Fibroblast of villous mesenchyme (primary cell): ENCODE measurements around the gene GBP5. TPM values are rescaled to one million over a fixed set of nuclear protein-coding genes. Genes with fewer than 3 reads are reported as not detected.
"Not testable (repeated sequence)": the region's sequence is repeated elsewhere in the genome, so short reads cannot be mapped to it uniquely, and the experiment has no call there.

Experiments
- DNase-seq: peaks from one replicate; pipeline ENCODE4 v3.0.0-alpha.2; 2010; ENCODE audit warnings: low read depth
- H3K4me3 ChIP-seq: 2 replicates; pipeline ENCODE4 v1.5.1; 2011; ENCODE audit warnings: low read depth, mild to moderate bottlenecking, low read length
- total RNA-seq: library from RNA; depleted of rRNA; stranded (reverse); fragments of >200 nt; gene quantifications from 2 replicates; pipeline ENCODE4 v1.2.3, GENCODE V29; 2012
- TF ChIP-seq, protein P1 (sequence below): IDR thresholded peaks from 2 replicates; pipeline ENCODE4 v1.5.1; 2012; ENCODE audit warnings: low read depth, mild to moderate bottlenecking, low read length; ENCODE audit not compliant: insufficient read depth

GBP5 gene
- under 0.01 and 0.32 TPM in 2 replicates for total RNA-seq

GRCh38 chr1:89272269-89273041 lies at the start of gene GBP5:
TSS of gene GBP5 (minus strand) at chr1:89272860. CDS start at chr1:89269555, 3,305 bp downstream.
- DNase-seq, H3K4me3 ChIP-seq: not testable (repeated sequence)

- TF ChIP-seq, protein P1, sequence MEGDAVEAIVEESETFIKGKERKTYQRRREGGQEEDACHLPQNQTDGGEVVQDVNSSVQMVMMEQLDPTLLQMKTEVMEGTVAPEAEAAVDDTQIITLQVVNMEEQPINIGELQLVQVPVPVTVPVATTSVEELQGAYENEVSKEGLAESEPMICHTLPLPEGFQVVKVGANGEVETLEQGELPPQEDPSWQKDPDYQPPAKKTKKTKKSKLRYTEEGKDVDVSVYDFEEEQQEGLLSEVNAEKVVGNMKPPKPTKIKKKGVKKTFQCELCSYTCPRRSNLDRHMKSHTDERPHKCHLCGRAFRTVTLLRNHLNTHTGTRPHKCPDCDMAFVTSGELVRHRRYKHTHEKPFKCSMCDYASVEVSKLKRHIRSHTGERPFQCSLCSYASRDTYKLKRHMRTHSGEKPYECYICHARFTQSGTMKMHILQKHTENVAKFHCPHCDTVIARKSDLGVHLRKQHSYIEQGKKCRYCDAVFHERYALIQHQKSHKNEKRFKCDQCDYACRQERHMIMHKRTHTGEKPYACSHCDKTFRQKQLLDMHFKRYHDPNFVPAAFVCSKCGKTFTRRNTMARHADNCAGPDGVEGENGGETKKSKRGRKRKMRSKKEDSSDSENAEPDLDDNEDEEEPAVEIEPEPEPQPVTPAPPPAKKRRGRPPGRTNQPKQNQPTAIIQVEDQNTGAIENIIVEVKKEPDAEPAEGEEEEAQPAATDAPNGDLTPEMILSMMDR: no peak
- H3K4me3 ChIP-seq: no peak overlapping the region
- no peak for DNase-seq
Measured at GRCh38 chr1:89322402-89322801, 49.7 kb upstream of the GBP5 start.

- TF ChIP-seq, protein P1: no peak
- no peak for DNase-seq
- no peak overlapping the region for H3K4me3 ChIP-seq
Measured at GRCh38 chr1:89312572-89312971, 39.9 kb upstream of the GBP5 start.

GRCh38 chr1:89311757-89312156 lies 39.1 kb upstream of the GBP5 start:
- TF ChIP-seq, protein P1: no peak
- H3K4me3 ChIP-seq: no peak overlapping the region
- DNase-seq: peak; percentile 10

DNA sequence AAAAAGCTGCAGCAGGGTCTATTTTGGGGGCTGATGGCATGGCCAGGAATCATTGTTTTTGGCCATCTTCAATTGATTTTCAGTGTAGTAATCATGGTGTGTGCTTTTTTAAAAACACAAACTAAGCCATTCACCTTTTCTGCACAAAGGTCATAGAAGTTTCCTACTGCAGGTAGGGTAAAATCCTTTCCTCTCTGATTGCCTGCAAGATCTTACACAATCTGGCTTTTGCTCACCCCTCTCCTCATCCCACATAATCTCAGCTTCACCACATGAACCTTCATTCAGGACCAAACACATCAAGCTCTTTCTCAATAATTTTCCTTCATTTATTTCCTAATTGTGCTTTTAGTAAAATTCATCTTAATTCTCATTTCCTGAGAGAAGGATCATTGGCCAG lies 38.3 kb upstream of the GBP5 start:
- no peak overlapping the region for H3K4me3 ChIP-seq
- no peak for DNase-seq
- TF ChIP-seq, protein P1: no peak

GRCh38 chr1:89310505-89310904 lies 37.8 kb upstream of the GBP5 start:
- peak; percentile 54 for DNase-seq
- no peak overlapping the region for H3K4me3 ChIP-seq
- TF ChIP-seq, protein P1: no peak

DNA sequence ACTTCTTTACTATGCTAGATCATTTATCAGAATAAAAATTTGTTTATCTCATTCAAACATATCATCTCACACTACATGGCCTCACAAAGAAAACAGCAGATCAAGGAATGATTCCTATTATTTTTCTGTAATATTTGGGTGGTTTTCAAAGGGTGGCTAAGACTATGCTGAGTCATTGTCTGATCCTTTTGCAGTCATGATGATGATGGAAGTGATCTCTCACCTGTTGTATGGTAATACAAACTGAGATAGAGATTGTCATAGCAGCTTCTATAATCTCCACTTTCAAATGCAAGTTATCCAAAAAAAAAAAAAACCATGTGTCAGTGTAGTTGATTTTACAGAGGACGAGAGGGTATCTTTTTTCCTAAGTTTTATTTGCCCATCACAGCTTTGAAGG lies 37.2 kb upstream of the GBP5 start:
- TF ChIP-seq, protein P1: no peak
- no peak overlapping the region for H3K4me3 ChIP-seq
- no peak for DNase-seq
